Mucosa of gallbladder (tissue), 1 donor: ENCODE data around the gene CDK11B. TPM values are rescaled to one million over a fixed set of nuclear protein-coding genes. Genes with fewer than 3 reads are reported as not detected.

Experiments used
- DNase-seq: peaks from one replicate; pipeline ENCODE4 v3.0.0-alpha.2; 2020; ENCODE audit warnings: low spot score
- total RNA-seq: library from RNA; stranded (reverse); gene quantifications from one replicate; pipeline ENCODE4 v1.2.1, GENCODE V29; 2021
- donor health status: DM: no; HTN: no; CAD: no.

Gene CDK11B
- total RNA-seq, 1 donor from 2014 or later: 24.2 TPM

GRCh38 chr1:1627829-1628753 lies 30.7 kb downstream of the CDK11B start:
- DNase-seq: peak; percentile 9

- DNase-seq: no peak
These were observed 31.5 kb downstream of the CDK11B start for GRCh38 chr1:1627261-1627828.

GRCh38 chr1:1626207-1627141 lies 32.3 kb downstream of the CDK11B start:
- no peak for DNase-seq

- DNase-seq: no peak
These were observed 33.0 kb downstream of the CDK11B start for GRCh38 chr1:1625824-1626206.

GRCh38 chr1:1625404-1625775 lies 33.4 kb downstream of the CDK11B start:
- no peak for DNase-seq

- no peak for DNase-seq
These were observed 34.1 kb downstream of the CDK11B start for GRCh38 chr1:1624443-1625403.

- DNase-seq: no peak
These were observed 35.0 kb downstream of the CDK11B start for GRCh38 chr1:1623631-1624442.

- no peak for DNase-seq
These were observed 35.6 kb downstream of the CDK11B start for GRCh38 chr1:1623181-1623630.

- no peak for DNase-seq
These were observed 36.1 kb downstream of the CDK11B start for GRCh38 chr1:1622788-1623094.

GRCh38 chr1:1622010-1622787 lies 36.6 kb downstream of the CDK11B start:
- no peak for DNase-seq

- no peak for DNase-seq
These were observed 37.4 kb downstream of the CDK11B start for GRCh38 chr1:1621173-1622009.

GRCh38 chr1:1620433-1621139 lies 38.2 kb downstream of the CDK11B start:
- no peak for DNase-seq

GRCh38 chr1:1619917-1620361 lies 38.9 kb downstream of the CDK11B start:
- no peak for DNase-seq

GRCh38 chr1:1618396-1619068 lies 40.3 kb downstream of the CDK11B start:
- DNase-seq: no peak

GRCh38 chr1:1617925-1618324 lies 40.9 kb downstream of the CDK11B start:
- DNase-seq: no peak

GRCh38 chr1:1617516-1617915 lies 41.3 kb downstream of the CDK11B start:
- no peak for DNase-seq

- DNase-seq: no peak
These were observed 42.0 kb downstream of the CDK11B start for GRCh38 chr1:1616838-1617237.
